IMR-90 (cell line): ENCODE measurements around the gene SPATA3. TPM values are rescaled to one million over a fixed set of nuclear protein-coding genes. Genes with fewer than 3 reads are reported as not detected.

ENCODE experiments used
- ATAC-seq: fragments of 200-7000 bp; cut with Tn5 transposase; 2 replicates; pipeline ENCODE4 v1.9.1; 2020; ENCODE audit warnings: low read depth, mild to moderate bottlenecking, moderate library complexity
- BruUV-seq: library from RNA; stranded (reverse); fragments of 400-500 nt; replicated peaks from 2 replicates; lab custom pipeline; 2021; lab: Mats Ljungman, UMichigan
- CTCF ChIA-PET: fragments of 300-600 bp; formaldehyde crosslinking; extraction: SDS; loops from one replicate; lab custom pipeline; 2021; ENCODE audit warnings: antibody characterized with exemption; lab: Yijun Ruan, JAX
- POLR2A ChIA-PET: fragments of 300-600 bp; sonication (Branson Sonifier 250); formaldehyde crosslinking; loops from one replicate; lab custom pipeline; 2022; ENCODE audit warnings: antibody characterized with exemption; ENCODE audit not compliant: unreplicated experiment; lab: Charles Lee
- DNase-seq: peaks from one replicate; pipeline ENCODE4 v3.0.0; 2013
- H2AFZ ChIP-seq: replicated peaks from 2 replicates; pipeline ENCODE3; 2013; ENCODE audit warnings: low read length, mild to moderate bottlenecking; ENCODE audit not compliant: poor library complexity
- H2AK5ac ChIP-seq: 2 replicates; pipeline ENCODE4 v1.6.1; 2013; ENCODE audit warnings: low read depth, low read length, inconsistent platforms
- H2AK9ac ChIP-seq: replicated peaks from 2 replicates; pipeline ENCODE3; 2013; ENCODE audit warnings: mild to moderate bottlenecking, low read depth, low read length, moderate library complexity; ENCODE audit not compliant: poor library complexity
- H2BK120ac ChIP-seq: 2 replicates; pipeline ENCODE4 v1.6.1; 2013; ENCODE audit warnings: low read depth, low read length, inconsistent platforms
- H2BK15ac ChIP-seq: 3 replicates; pipeline ENCODE4 v1.6.1; 2013; ENCODE audit warnings: low read depth, low read length, inconsistent platforms
- H2BK20ac ChIP-seq: 2 replicates; pipeline ENCODE4 v1.6.1; 2013; ENCODE audit warnings: low read depth, mild to moderate bottlenecking, inconsistent platforms, low read length, moderate library complexity
- H2BK5ac ChIP-seq: 2 replicates; pipeline ENCODE4 v1.6.1; 2013; ENCODE audit warnings: mild to moderate bottlenecking, low read depth, low read length, inconsistent platforms; ENCODE audit not compliant: poor library complexity, severe bottlenecking
- H3K14ac ChIP-seq: replicated peaks from 2 replicates; pipeline ENCODE4 v1.6.1; 2013; ENCODE audit warnings: low read depth, low read length, inconsistent platforms
- H3K18ac ChIP-seq: 2 replicates; pipeline ENCODE4 v1.6.1; 2013; ENCODE audit warnings: low read depth, low read length, control low read depth
- H3K23ac ChIP-seq: 2 replicates; pipeline ENCODE4 v1.6.1; 2013; ENCODE audit warnings: low read depth, low read length, inconsistent platforms
- H3K27ac ChIP-seq: 2 replicates; pipeline ENCODE4 v1.5.1; 2013; ENCODE audit warnings: mild to moderate bottlenecking, control low read depth, low read length; ENCODE audit not compliant: insufficient read depth
- H3K27me3 ChIP-seq: 2 replicates; pipeline ENCODE4 v1.6.1; 2013; ENCODE audit warnings: low read length; ENCODE audit not compliant: control insufficient read depth, insufficient read depth
- H3K36me3 ChIP-seq: 2 replicates; pipeline ENCODE4 v1.6.1; 2013; ENCODE audit warnings: low read length, mixed read lengths; ENCODE audit not compliant: control insufficient read depth, insufficient read depth
- H3K4ac ChIP-seq: 2 replicates; pipeline ENCODE4 v1.6.1; 2013; ENCODE audit warnings: low read depth, low read length, inconsistent platforms
- H3K4me1 ChIP-seq: 2 replicates; pipeline ENCODE4 v1.6.1; 2013; ENCODE audit warnings: low read length, mixed read lengths; ENCODE audit not compliant: control insufficient read depth, insufficient read depth
- H3K4me2 ChIP-seq: 2 replicates; pipeline ENCODE4 v1.6.1; 2013; ENCODE audit warnings: low read depth, mild to moderate bottlenecking, control low read depth, low read length, moderate library complexity
- H3K4me3 ChIP-seq: 2 replicates; pipeline ENCODE4 v1.5.1; 2013; ENCODE audit warnings: low read depth, mild to moderate bottlenecking, control low read depth, low read length, moderate library complexity; ENCODE audit not compliant: insufficient read depth
- H3K56ac ChIP-seq: 2 replicates; pipeline ENCODE4 v1.6.1; 2013; ENCODE audit warnings: low read length, inconsistent platforms; ENCODE audit not compliant: insufficient read depth; ENCODE audit errors: extremely low read depth
- H3K79me1 ChIP-seq, 2 experiments: 2 replicates each; pipeline ENCODE4 v1.6.1; 2013; ENCODE audit warnings: low read length in 2 of 2, inconsistent platforms in 1 of 2, low read depth in 1 of 2
- H3K9ac ChIP-seq: 2 replicates; pipeline ENCODE4 v1.6.1; 2013; ENCODE audit warnings: low read depth, low read length, control low read depth
- H3K9me1 ChIP-seq: 2 replicates; pipeline ENCODE4 v1.6.1; 2013; ENCODE audit warnings: low read length, inconsistent platforms; ENCODE audit not compliant: insufficient read depth
- H3K9me3 ChIP-seq: 2 replicates; pipeline ENCODE4 v1.6.1; 2013; ENCODE audit warnings: low read length; ENCODE audit not compliant: control insufficient read depth, insufficient read depth
- H4K20me1 ChIP-seq: 2 replicates; pipeline ENCODE4 v1.6.1; 2013; ENCODE audit warnings: low read length, inconsistent platforms; ENCODE audit not compliant: insufficient read depth
- H4K5ac ChIP-seq: 2 replicates; pipeline ENCODE4 v1.6.1; 2013; ENCODE audit warnings: mild to moderate bottlenecking, low read depth, low read length, control low read depth
- H4K8ac ChIP-seq, 2 experiments: 2 replicates each; pipeline ENCODE4 v1.6.1; 2013; ENCODE audit warnings: low read depth in 2 of 2, low read length in 2 of 2, control low read depth in 1 of 2, inconsistent platforms in 1 of 2
- H4K91ac ChIP-seq: 2 replicates; pipeline ENCODE4 v1.6.1; 2013; ENCODE audit warnings: low read depth, low read length, inconsistent platforms; ENCODE audit not compliant: insufficient read depth
- BHLHE40 ChIP-seq: fragments of 150-350 bp; IDR thresholded peaks from 2 replicates; pipeline ENCODE4 v1.6.1; 2016; ENCODE audit warnings: mild to moderate bottlenecking, low read depth, low read length
- CEBPB ChIP-seq: IDR thresholded peaks from 2 replicates; pipeline ENCODE4 v1.6.1; 2012; ENCODE audit warnings: low read depth, low read length, improper control_type of control experiment
- CHD1 ChIP-seq: IDR thresholded peaks from 2 replicates; pipeline ENCODE4 v1.6.1; 2012; ENCODE audit warnings: low read depth, low read length, improper control_type of control experiment
- FOS ChIP-seq: fragments of 150-350 bp; IDR thresholded peaks from 2 replicates; pipeline ENCODE4 v1.6.1; 2016; ENCODE audit warnings: low read depth, low read length
- MAFK ChIP-seq: IDR thresholded peaks from 2 replicates; pipeline ENCODE4 v1.6.1; 2012; ENCODE audit warnings: low read depth, low read length, improper control_type of control experiment
- MAZ ChIP-seq: IDR thresholded peaks from 2 replicates; pipeline ENCODE4 v1.6.1; 2012; ENCODE audit warnings: low read depth, mild to moderate bottlenecking, low read length, improper control_type of control experiment, moderate library complexity, borderline replicate concordance
- RAD21 ChIP-seq: IDR thresholded peaks from 2 replicates; pipeline ENCODE4 v1.6.1; 2012; ENCODE audit warnings: low read length, improper control_type of control experiment
- RCOR1 ChIP-seq: IDR thresholded peaks from 2 replicates; pipeline ENCODE4 v1.6.1; 2012; ENCODE audit warnings: mild to moderate bottlenecking, low read length, improper control_type of control experiment; ENCODE audit not compliant: insufficient replicate concordance
- RFX5 ChIP-seq: IDR thresholded peaks from 2 replicates; pipeline ENCODE4 v1.8.0; 2012; ENCODE audit warnings: low read depth, mild to moderate bottlenecking, low read length, moderate library complexity
- WGBS, 2 experiments: methylation state at CpG; one replicate each; pipeline versions ENCODE4 v1.1.5 to v1.1.7; 2013; ENCODE audit warnings: missing lambda C conversion rate in 2 of 2; ENCODE audit not compliant: insufficient read length in 1 of 2; ENCODE audit errors: extremely low coverage in 2 of 2; 5-methylcytosine and 5-hydroxymethylcytosine counted together
- dilution Hi-C: fragments of 300-500 bp; cut with HindIII; formaldehyde crosslinking; loops from one replicate; pipeline ENCODE4 v1.14.3; 2018; ENCODE audit warnings: low sequenced_read_pairs; ENCODE audit not compliant: unreplicated experiment
- in situ Hi-C: fragments of 300-500 bp; cut with MboI; formaldehyde crosslinking; loops from 3 replicates; pipeline ENCODE4 v1.14.3; 2019; ENCODE audit warnings: low sequenced_read_pairs, inconsistent platforms, mixed read lengths
- intact Hi-C: fragments of 100-400 bp; cut with micrococcal nuclease; formaldehyde crosslinking; loops from 2 replicates; pipeline ENCODE4 v1.10.0; 2022
- polyA plus RNA-seq, 3 experiments: library from polyadenylated mRNA; depleted of rRNA; stranded (reverse); fragments of >200 nt; gene quantifications; 2 replicates each; pipeline ENCODE4 v1.2.3, GENCODE V29; 2012; ENCODE audit warnings: low replicate concordance in 1 of 3
- total RNA-seq: library from RNA; depleted of rRNA; stranded (reverse); fragments of >200 nt; gene quantifications from 2 replicates; pipeline ENCODE4 v1.2.3, GENCODE V29; 2012
- TF ChIP-seq, protein P1 (sequence below): conservative IDR thresholded peaks from 2 replicates; pipeline ENCODE4 v1.5.1; 2012; ENCODE audit warnings: mild to moderate bottlenecking, low read depth, low read length, improper control_type of control experiment
- TF ChIP-seq, protein P2 (sequence below): fragments of 150-350 bp; IDR thresholded peaks from 2 replicates; pipeline ENCODE4 v1.6.1; 2016; ENCODE audit warnings: low read depth, mild to moderate bottlenecking, low read length, moderate library complexity, borderline replicate concordance

The SPATA3 gene
- total and polyA plus RNA-seq, 2 of the 4 experiments (the other 2 are of a cell fraction), result not detected

DNA sequence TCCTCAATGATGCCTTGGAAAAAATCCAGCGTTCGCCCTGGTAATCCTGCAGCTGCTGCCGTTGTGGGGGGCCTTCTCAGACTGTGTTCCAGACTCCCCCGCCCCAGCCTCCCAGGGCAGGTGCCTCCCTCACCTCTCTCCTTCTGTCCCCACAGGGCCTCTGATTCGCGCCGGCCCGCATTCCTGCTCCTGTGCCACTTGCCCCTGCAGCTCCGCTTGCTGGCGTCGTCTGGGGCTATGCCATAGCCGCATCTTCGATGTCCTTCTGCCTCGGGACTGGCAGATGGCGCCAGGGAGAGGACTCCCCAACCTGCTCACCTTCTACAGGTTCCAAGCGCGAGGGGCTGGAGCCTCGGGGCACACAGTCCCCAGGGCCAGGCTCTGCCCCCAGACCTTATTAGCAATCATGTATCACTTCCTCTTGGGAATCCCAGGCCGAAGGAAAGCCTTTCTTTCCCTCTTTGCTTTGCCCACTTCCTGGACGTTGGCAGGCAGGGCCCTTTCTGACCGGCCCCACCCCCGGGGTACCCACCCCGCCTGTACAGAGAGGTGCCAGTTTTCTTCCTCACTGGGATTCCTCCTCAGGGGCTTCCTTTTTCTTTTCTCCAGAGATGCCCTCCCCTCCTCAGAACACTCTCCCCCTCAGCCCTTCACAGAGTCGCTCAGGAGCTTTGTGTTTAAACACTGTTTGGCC, 4.4 kb downstream of the SPATA3 start:
- Histone ChIP-seq H3K4me1 (no peaks in the 10 kb centered on the region), H4K5ac (no peak overlapping the region), H2AK9ac (no peak overlapping the region), H3K56ac (no peak overlapping the region), H3K27ac (no peak overlapping the region), H4K8ac (no peak overlapping the region), H2BK5ac (no peak overlapping the region), H3K36me3 (no peaks in the 10 kb centered on the region), H2BK15ac (no peak overlapping the region), H3K4me2 (no peak overlapping the region), H4K20me1 (no peaks in the 10 kb centered on the region), H3K18ac (no peak overlapping the region), H3K9me3 (no peaks in the 10 kb centered on the region; the same call in 1 of the 2 replicates), H3K79me1 (no peaks in the 10 kb centered on the region), H3K9ac (no peak overlapping the region), H3K14ac (no peak overlapping the region), H2BK120ac (no peak overlapping the region), H3K27me3 (peaks cover 37% of the 10 kb centered on the region), H2AK5ac (no peak overlapping the region), H4K91ac (no peak overlapping the region), H3K23ac (no peak overlapping the region), H3K9me1 (no peaks in the 10 kb centered on the region), H2BK20ac (no peak overlapping the region), H2AFZ (no peak overlapping the region), H3K4ac (no peak overlapping the region), H3K4me3 (no peak overlapping the region)
- 53% methylated on average over 13 of the region's 24 CpGs; no CpG with 5 or more reads in 1 of the 2 experiments for WGBS, 2 experiments
- no peak for ATAC-seq
- no peak for TF ChIP-seq RAD21
- no peak for TF ChIP-seq RFX5
- no peak for TF ChIP-seq BHLHE40
- TF ChIP-seq MAZ, result no peak
- TF ChIP-seq MAFK, result no peak
- TF ChIP-seq, protein P1, sequence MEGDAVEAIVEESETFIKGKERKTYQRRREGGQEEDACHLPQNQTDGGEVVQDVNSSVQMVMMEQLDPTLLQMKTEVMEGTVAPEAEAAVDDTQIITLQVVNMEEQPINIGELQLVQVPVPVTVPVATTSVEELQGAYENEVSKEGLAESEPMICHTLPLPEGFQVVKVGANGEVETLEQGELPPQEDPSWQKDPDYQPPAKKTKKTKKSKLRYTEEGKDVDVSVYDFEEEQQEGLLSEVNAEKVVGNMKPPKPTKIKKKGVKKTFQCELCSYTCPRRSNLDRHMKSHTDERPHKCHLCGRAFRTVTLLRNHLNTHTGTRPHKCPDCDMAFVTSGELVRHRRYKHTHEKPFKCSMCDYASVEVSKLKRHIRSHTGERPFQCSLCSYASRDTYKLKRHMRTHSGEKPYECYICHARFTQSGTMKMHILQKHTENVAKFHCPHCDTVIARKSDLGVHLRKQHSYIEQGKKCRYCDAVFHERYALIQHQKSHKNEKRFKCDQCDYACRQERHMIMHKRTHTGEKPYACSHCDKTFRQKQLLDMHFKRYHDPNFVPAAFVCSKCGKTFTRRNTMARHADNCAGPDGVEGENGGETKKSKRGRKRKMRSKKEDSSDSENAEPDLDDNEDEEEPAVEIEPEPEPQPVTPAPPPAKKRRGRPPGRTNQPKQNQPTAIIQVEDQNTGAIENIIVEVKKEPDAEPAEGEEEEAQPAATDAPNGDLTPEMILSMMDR, result no peak
- TF ChIP-seq CEBPB, result no peak
- no peak for TF ChIP-seq FOS
- TF ChIP-seq, protein P2, sequence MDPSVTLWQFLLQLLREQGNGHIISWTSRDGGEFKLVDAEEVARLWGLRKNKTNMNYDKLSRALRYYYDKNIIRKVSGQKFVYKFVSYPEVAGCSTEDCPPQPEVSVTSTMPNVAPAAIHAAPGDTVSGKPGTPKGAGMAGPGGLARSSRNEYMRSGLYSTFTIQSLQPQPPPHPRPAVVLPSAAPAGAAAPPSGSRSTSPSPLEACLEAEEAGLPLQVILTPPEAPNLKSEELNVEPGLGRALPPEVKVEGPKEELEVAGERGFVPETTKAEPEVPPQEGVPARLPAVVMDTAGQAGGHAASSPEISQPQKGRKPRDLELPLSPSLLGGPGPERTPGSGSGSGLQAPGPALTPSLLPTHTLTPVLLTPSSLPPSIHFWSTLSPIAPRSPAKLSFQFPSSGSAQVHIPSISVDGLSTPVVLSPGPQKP, result no peak
- no peak for TF ChIP-seq RCOR1
- no peak for TF ChIP-seq CHD1
- ChIA-PET CTCF (no interaction called here), POLR2A (no interaction called here)
- DNase-seq, result no peak
- dilution Hi-C loops (no loop called here), in situ Hi-C loops (no loop called here), intact Hi-C loops (no loop called here)
- BruUV-seq, result no TSS peak
